Stimulated activated CD4-positive, alpha-beta T cell treated with anti-CD3 and anti-CD28 coated beads, Interleukin-15, amount 100 ng/mL, for 48 hours (primary cell): ENCODE results near the gene GMPPA.

ENCODE experiments used
- DNase-seq, 2 donors: peaks; one replicate each; pipeline ENCODE4 v3.0.0-alpha.2; 2020; ENCODE audit warnings: low read depth in 2 of 2

GMPPA gene

DNA sequence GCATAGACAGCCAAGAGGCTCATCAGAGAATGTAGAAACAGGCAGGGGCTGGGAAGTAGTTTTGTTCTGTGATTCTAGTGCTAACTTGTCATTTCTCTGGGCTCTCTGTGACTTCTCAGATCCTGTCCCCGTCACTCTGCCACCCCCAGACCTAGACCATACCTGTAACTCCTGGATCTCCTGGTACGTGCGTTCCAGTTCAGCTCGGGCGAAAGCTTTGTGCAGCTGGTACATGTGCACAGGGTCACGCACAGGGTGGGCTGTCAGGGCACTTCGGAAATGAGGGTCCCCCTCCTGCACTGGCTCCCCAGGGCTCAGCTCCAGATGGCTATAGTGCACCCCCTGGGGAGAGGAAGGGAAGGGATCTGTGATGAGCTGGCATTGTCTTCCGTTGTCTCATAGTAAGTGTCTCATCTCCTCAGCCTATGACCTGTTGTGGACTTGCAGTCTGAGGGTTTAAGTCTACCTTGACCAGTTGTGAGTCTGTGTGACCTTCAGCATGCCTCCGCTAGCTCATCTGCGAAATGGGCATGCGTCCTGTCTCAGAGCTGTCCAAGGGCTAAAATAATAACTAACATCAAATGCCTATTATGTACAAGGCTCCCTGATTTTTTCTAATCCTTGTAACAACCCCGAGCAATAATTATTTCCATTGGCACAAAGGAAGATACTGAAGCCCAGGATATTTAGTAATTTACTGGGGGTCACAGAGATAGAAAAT is 42.3 kb downstream of the GMPPA start:
- no peak for DNase-seq

DNA sequence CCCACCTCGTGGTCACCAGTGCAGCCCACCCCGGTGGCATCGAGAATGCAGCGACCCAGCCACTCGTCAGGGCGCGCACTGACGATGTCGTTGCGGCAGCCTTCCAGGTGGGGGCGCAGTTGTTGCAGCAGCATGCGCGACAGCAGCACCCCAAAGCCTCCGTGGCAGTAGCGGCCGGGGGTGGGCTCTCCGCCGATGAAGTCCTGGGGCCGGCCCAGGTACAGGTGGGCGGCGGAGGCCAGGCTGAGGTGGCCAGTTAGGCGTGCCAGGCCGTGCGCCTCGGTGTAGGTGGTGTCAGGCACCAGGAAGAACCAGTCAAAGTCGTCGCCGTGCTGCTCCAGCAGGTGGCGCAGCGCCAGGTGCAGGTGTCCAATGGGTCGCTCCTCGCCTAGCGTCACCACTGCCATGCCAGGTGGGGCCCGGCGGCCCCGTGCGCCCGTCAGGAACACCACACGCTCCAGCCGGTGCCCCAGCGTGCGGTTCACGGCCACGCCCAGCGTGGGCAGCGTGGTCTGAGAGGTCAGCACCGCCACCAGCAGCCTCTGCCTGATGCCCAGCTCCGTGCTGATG is 43.0 kb downstream of the GMPPA start:
- peak; percentile 75 to 83 for DNase-seq

DNA sequence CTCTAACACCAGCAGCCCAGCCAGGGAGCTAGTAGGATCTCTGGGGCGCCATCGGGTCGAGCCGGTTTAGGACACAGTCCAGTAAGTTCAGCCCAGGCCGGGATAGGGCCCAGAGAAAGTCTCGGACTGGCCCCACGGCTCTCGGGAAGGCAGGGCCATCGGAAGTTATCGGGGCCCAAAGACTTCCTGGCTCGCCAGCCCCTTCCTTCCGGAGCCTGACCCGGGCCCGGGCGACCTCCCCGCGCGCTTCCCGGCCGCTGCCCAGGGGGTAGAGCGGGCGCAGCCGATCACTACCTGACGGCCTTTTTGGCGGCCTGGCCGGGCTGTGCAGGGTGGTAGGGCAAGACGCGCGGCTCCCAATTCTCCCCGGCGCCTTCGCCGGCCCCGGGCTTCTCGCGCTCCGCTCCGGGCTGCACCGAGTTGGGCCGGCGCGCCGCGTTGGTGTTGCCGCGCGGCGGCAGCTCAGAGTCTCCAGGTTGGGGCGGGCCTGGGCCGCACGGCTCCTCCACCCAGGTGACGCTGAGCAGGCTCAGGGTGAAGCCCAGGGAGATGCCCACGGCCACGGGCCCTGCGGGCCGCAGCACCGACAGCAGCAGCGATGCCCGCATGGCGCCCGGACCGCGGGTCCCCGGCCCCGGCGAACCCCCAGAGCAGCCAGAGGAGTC is 44.4 kb downstream of the GMPPA start:
- no peak for DNase-seq

DNA sequence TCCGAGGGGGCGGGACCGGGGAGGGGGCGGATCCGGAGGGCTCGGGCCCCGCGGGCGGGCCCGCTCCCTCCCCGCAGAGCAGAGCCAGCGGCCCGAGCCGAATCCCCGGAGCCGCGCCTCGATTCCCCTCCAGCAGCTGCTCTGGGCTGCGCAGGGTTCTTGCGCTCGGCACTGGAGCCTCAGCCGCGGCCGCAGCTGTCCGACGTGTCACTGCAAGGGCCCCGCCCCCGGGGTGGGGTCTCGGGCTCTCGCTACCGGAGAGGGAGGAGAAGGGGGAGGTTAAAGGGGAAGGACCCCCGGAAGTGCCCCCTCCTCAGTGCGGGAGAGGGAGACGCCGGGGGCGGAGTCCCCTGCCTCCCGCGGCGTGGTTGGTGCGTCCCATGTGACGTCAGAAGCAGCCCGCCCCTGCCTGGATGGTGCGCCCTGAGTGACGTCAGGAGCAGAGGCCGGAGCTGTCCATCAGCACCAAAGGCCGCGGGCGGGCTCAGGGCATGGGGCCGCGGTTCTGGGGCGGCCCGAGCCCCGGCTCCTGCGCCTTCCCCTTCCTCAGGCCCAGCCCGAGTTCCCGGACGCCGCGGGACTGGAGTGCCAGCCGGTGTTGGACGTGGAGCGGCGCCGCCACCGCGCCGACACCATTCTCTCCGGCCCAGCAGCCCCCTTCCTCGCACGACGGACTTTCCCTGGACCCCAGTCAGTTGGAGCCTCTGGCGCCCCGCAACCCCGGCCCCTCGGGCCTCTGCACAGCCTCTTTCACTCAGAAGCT is 45.1 kb downstream of the GMPPA start, which contains the start of the genes CHPF and TMEM198:
CHPF (minus strand) TSS at position 214 of the 763 bp plus-strand sequence. CDS start 271 bp downstream, outside the sequence.
TMEM198 (plus strand) TSS at position 433 of the 763 bp plus-strand sequence. CDS start 700 bp downstream, outside the sequence.
- peak; percentile 94 to 95 for DNase-seq

DNA sequence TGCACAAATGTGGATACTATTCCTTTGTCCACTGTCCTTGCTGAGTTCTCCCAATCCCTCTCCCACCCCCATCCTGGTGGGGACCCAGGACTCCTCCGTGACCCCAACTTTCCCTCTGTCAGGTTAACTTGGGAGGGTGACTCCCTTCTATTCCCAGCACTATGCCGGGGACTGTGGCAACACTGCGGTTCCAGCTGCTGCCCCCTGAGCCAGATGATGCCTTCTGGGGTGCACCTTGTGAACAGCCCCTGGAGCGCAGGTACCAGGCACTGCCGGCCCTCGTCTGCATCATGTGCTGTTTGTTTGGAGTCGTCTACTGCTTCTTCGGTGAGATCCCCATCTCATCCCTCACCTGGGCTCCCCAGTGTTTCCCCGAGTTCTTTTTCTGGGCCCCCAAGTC is 45.9 kb downstream of the GMPPA start:
- DNase-seq, result no peak

DNA sequence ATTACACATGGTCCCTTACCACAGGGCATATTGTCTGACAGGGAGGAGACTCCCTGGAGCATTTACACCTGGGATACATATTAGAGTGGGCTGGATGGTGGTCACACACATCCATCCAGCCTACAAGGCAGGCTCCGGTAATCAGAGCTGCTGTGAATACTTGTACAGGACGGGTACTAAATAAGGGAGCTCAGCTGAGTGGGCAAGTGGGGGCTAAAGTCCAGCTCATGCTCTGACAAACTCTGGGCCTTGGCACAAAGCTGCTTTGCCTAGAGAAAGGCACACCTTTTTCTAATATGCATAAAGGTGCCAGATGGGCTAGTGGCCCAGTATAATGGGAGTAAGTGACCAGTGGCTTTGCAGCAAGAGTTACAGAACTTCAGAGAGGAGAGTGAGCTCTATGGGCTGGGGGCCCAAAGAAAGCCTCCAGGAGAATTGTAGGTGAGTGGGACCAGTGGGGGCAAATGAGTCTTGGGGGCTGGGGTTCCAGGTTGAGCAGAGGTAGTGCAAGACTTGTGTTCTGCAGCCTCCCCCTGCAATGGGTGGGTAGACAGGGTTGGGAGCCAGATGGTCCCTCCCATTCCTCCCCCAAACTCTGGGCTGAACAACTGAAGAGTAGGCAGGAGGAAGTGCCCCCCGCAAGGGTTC is 46.7 kb downstream of the GMPPA start:
- DNase-seq, result no peak

DNA sequence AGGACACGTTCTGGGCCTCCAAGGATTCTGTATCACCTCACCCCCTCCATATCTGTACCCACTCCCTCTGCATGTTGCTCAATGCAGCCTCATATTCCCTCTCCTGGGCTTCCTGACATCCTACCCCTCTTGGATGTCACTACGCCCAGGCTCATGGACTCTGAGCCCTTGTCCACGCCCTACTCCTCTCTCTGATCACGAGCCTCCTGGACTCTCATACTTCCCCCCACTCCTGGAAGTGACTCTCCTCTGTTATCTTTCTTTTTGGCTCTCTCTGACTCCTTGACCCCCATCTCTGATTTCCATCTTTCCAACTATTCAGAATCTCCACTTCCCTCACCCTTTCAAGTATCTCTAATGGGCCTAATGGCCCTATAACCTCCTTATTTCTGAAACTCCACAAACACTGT is 47.3 kb downstream of the GMPPA start:
- no peak for DNase-seq

DNA sequence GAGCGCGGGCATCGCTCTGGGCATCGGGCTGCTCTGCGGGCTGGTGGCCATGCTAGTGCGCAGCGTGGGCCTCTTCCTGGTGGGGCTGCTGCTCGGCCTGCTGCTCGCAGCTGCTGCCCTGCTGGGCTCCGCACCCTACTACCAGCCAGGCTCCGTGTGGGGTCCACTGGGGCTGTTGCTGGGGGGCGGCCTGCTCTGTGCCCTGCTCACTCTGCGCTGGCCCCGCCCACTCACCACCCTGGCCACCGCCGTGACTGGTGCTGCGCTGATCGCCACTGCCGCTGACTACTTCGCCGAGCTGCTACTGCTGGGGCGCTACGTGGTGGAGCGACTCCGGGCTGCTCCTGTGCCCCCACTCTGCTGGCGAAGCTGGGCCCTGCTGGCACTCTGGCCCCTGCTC is 48.9 kb downstream of the GMPPA start:
- DNase-seq, result no peak

DNA sequence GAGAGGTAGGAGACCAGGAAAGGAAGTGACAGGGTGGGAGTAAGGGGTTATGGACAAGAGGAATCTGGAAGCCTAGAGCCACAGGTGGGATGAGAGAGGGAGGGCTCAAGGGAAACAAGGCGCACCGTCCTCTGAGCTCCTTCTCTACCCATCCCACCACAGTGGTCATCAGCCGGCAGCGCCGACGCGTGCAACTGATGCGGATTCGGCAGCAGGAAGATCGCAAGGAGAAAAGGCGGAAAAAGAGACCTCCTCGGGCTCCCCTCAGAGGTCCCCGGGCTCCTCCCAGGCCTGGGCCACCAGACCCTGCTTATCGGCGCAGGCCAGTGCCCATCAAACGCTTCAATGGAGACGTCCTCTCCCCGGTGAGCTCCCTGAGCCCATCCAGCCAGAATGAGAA is 50.3 kb downstream of the GMPPA start:
- no peak for DNase-seq

DNA sequence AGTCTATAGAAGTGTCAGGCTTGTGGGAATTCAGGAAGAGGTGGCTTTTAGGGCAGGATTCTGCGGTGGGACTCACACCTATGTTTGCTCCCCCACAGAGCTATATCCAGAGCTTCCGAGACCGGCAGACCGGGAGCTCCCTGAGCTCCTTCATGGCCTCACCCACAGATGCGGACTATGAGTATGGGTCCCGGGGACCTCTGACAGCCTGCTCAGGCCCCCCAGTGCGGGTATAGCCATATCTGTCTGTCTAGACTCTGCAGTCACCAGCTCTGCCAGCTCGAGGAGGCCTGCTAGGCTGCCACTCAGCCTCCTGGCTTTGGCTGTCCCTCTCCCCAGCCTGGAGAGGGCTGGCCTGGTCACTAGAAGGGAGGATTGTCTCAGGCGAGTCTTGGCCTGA is 50.9 kb downstream of the GMPPA start:
- no peak for DNase-seq

DNA sequence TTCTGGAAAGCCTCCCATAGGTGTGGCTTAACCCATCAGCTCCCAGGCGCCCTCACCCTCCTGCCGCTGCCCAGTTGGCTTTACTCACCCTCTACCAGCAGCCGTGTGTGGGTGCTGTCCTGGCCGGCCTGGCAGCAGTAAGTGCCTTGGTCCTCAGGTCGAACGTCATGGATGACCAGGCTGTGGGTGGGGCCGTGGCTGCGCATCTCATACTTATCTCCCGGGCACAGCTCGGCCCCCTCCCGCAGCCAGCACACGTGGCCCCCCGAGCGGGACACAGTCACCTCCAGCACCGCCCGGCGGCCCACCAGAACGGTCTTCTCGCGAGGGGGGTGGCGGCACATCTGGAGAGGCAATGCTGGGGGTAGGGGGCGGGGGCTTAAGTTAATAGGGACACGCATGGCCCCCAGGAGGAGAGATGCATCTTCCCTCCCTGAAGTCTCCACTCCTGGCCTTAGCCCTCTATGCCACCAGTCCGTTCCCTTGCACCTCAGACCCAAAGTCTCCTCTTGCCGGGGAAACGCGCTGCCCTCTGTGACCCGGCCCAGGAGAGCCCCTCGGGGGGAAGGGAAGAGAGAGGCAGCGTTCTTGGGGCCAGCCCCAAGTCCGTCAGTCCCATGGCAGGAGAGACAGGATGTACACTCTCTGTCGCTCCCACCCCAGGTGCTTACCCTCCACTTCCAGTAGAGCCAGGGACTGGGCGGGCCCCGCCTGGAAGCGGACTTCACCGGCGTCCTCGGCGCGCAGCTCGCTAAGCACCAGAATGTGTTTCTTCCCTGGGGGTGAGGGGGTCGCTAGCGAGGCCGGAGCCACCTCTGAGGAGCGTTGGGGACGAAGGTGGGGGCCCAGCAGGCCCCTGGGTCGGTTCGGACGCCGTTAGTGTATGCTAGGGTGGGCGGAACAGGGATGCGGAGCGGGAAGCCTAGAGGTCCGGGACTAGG is 53.0 kb downstream of the GMPPA start:
- no peak for DNase-seq

DNA sequence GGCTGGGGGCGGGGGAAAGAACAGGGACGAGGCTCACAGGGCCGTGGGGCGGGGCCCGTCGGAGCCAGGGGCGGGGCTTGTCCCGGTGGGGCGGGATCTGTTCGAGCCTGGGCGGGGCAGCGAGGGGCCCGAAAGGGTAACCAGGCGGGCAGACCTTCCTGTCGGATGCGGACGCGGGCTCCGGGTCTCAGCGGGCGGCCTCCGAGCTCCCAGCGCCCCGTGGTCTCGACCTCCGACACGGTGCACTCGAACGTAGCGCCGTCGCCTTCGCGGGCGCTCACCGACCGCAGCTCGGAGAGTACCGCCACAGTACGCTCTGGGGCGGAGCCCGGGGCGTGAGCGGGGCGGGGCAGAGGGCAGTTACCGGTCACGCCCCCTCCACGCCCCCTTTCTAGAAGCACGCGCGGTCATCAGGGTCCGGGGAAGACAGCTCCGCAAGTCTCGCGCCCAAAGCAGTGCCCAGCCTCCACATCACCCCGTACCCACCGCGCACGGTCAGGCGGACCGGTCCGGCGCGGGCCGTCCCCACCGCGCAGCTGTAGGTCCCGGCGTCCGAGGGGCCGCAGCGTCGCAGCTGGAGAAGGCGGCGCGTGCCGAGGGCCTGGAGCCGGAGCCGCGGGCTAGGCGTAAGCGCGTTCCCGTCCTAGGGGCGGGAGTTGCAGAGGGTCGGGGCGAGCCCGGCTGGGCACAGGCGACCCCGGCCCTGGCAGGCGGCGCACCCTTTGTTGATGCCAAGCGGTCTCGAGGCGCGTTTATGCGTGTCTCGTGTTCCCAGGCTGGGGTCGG is 53.9 kb downstream of the GMPPA start:
- DNase-seq, result peak; percentile 56 to 75

DNA sequence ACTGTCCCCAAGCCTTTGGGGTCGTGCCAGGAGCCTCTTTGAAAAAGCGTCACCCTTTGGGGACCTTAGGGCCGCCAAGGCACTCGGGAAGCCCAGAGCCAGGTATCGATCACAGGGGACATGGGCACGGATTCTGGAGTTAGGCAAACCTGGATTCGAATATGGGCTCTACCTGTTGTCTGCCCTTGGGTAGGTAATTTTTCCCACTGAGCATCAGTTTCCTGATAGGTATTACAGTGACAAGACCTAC is 54.4 kb downstream of the GMPPA start:
- DNase-seq, result no peak

DNA sequence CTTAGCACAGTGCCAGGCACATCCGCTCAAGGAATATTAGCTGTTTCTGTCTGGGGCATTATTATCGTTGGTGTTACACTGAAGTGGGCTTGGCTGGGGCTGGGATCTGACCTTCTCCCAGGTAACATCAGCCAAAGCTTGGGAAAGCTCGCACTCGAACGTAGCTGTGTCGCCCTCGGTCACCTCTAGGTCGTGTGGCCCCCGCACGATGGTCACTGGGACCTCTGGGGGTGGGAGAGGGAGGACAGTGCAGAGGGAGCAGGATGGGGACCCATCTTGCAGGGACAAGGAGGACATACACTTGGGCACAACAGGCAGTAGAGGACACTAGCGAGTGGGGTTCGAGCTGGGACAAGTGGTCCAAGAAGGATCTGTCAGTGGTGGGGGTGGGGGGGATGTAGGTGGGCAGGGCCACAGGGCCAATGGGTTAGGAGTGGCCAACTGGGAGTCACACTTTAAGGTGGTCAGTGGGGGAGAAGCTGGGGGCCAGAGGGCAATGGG is 54.8 kb downstream of the GMPPA start:
- no peak for DNase-seq

DNA sequence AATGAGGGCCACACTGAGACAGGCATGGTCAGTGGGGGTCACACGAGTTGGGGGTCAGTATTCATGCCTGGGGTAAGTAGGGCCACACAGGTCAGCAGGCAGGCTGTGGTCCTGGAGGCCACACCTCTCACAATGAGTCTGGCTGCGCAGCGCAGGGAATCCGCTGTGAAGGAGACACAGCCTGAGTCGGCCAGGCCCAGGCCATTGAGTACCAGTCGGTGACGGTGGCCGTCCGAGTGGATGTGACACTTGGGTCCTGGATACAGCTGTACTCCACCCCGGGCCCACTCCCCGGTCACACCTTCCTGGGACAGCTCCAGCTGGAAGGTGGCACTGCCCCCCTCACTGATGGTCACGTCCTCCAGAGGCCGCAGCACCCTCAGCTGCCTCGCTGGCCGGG is 55.7 kb downstream of the GMPPA start:
- DNase-seq, result no peak

DNA sequence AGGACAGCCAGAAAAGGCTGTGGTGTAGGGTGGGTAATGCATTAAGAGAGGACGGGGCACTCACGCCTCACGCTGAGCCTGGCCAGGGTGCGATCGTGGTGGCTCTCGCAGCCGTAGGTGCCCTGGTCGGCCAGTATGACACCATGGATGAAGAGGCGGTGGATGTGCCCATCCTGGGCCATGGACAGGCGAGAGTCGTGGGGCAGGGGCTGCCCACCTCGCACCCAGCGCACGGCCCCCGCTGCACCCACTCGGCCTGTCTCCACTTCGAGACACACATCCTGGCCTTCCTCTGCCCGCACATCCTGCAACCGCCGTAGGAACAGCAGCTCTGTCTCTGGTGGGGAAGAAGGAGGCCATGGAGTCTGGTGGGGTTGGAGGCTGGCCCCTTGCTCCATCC is 57.3 kb downstream of the GMPPA start:
- DNase-seq, result no peak

DNA sequence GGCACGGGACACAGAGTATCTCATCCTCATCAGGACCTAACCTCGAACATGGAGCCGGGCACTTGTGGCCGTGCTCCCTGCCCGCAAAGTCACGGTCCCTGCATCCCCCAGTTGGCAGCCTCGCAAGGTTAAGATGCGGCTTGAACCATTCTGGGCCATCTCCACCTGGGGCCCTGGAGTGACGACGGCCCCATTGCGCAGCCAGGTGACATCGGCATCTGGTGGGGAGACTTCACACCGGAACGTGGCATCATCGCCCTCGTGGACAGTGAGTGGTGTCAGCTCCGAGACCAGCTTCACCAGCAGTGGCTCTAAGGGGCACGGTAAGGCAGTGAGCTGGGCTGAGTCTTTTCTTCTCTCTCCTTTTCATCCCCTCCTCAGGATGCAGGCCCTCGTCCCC is 57.7 kb downstream of the GMPPA start:
- no peak for DNase-seq
